HG03025 (cell line): Measurements from ENCODE around the gene OR13C9.
"Not testable (repeated sequence)": the region's sequence is repeated elsewhere in the genome, so short reads cannot be mapped to it uniquely, and the experiment has no call there.

ENCODE experiments used
- ATAC-seq: cut with Tn5 transposase; IDR thresholded peaks from one replicate; pipeline ENCODE4 v1.9.1; 2021; ENCODE audit warnings: mild to moderate bottlenecking, moderate library complexity; ENCODE audit not compliant: unreplicated experiment, low FRiP score

The OR13C9 gene, protein sequence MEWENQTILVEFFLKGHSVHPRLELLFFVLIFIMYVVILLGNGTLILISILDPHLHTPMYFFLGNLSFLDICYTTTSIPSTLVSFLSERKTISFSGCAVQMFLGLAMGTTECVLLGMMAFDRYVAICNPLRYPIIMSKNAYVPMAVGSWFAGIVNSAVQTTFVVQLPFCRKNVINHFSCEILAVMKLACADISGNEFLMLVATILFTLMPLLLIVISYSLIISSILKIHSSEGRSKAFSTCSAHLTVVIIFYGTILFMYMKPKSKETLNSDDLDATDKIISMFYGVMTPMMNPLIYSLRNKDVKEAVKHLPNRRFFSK

DNA sequence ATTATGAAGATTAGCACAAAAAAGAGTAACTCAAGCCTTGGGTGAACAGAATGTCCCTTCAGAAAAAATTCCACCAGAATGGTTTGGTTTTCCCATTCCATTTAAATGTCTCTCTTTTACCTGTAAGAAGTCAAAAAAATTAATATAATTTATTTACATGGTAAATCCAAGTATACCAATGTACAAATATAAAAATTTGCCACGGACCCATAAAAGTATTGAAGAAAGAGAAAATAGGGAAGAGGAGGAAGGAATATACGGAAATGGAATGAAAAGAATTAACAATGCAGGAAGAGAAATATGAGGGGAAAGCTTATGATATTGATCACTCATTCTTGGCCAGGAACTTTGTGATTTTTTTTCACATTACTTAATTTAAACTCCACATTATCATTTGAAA, at the start of gene OR13C9:
Gene OR13C9, minus strand, starts transcription at position 101 of the 400 bp plus-strand sequence. Its CDS starts 0 bp downstream, at position 101.
- no peak for ATAC-seq

DNA sequence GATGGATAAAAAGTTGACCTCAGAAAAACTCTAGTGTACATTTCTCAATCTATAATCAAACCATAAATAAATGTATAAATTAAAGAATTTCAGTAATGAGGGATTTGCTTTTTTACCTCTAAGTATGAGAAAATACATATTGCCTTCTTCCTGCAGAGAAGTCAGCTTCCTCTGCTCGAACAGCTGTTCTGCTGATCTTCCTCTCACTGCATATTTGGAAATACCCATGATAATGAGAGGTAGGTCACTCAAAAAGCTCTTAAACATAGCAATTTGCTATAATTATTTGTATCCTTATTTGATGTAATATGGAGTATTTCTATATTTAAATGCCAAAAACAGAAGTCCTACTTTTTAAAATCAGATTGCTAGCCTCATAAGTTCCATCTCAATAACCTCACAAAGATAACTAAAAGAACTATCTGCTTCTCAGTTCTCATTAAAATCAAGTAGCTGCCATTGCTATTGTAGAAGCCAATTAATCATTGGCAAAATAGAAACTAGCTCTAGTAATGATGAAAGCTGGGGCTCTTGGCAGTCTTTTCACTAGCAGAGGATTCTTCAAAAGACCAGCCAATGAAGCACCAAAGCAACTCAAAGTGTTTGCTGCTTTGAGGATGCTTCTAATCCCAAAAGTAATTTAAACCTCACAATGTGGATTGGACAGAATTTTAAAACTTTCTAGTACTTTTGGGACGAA, 40.6 kb upstream of the OR13C9 start:
- ATAC-seq = no peak

DNA sequence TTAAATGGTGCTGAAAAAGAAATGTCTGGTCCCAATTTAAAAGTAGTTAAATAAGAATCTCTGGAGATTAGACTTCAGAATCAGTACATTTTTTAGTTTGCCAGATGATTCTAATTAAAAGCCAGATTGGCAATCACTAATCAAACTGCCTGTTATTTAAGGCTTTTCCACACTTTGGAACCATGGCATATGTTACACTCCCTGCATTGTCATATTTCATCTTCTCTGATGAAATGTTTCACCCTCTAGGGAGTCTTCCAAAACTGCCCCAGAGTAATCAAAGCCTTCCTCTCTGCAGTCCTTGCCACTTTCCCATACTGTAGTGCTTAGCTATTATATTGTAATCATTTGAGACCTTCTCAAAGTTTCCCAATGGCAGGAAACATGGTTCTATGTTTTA, 17.5 kb upstream of the OR13C9 start:
- no peak for ATAC-seq

DNA sequence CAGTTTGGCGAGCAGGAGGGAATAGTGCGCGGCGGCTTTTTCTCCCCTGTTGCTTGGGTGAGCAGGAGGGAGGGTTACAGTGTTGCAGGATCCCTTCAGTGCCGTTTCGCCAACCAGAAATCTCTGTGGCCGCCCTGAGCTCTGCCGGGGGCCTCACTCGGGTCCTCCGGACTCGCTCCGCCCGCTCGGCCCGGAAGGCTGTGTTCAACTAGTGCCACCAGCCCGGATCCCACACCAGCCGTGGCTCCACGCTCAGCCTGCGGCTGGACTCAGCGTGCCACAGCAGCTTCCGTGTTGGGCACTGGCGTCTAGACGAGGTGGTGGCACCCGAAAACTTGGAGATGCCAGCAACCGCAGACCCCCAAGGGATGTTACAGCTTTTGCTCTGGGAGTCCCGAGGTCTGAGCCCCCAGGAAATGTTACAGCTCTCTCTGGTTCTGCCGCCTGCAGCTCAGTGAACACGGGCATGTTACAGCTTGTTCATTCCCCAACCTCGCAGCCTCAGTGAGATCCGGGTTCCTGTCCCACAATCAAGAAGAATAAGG, 16.0 kb upstream of the OR13C9 start:
- ATAC-seq = no peak

DNA sequence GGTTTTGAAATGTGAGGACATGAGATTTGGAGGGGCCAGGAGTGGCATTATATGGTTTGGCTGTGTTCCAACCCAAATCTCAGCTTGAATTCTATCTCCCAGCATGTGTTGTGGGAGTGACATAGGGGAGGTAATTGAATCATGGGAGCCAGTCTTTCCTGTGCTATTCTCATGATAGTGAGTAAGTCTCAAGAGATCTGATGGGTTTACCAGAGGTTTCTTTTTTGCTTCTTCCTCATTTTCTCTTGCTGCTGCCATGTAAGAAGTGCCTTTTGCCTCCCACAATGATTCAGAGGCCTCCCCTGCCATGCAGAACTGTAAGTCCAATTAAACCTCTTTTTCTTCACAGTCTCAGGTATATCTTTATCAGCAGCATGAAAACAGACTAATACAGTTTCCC, 8.0 kb upstream of the OR13C9 start:
- not testable (repeated sequence) for ATAC-seq

DNA sequence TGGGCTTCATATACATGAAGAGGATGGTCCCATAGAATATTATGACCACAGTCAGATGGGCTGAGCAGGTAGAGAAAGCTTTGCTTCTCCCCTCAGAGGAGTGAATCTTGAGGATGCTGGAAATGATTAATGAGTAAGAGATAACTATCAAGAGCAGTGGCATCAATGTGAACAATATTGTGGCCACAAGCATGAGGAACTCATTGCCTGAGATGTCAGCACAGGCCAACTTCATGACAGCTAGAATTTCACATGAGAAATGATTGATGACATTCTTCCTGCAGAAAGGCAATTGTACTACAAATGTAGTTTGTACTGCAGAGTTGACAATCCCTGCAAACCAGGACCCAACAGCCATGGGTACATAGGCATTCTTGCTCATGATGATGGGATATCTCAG, 586 bp downstream of the OR13C9 start:
- ATAC-seq = no peak

DNA sequence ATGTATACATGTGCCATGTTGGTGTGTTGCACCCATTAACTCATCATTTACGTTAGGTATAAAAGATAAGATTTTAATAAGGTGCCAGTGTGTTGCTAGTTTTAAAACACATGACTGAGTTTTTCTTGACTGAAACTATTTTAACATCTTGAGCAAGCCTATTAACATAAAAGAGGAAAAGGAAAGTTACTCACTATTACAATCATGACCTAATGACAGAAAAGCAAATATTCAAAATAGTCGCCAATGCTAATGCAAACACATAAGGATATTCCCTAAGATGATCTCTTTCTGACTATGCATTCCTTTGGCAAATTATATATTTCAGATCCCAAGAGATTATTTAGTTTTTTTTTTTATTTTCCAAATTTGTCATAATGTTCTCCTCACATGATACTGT, 6.8 kb downstream of the OR13C9 start:
- ATAC-seq = no peak

DNA sequence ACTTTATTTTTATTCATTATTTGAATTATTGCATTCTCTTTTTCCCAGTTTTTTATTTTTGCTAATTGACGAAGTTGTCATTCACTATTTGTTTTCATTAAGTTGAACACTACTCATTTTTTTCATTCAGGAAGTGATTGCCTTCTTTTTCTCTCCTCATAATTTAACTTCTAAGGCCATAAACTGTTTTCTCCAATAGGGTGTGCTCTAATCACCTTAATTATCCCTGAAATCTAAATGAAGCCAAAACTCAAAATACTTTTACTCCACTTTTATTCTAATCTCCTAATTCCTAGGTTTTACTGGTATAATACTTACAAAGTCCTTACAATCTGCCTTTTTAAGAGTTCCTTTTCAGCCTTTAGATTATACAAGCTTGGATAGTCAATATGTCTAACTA, 9.7 kb downstream of the OR13C9 start:
- ATAC-seq = no peak

DNA sequence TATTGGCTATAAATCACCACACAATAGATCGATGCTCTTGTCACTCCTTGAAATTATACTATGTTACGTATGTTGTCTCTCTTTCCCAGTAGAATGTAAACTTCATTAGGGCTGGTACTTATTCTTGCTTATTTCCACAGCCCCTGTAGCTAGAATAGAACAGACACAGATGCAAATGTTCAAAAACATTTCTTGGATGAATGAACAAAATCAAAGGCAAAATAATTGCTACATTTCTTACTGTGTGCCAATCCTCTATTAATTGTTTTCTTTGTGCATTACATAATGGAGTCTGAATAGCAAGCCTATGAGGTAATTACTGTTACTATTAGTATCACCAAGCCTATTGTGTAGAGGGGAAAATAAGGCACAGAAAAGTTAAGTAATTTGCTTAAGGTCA, 11.9 kb downstream of the OR13C9 start:
- no peak for ATAC-seq

DNA sequence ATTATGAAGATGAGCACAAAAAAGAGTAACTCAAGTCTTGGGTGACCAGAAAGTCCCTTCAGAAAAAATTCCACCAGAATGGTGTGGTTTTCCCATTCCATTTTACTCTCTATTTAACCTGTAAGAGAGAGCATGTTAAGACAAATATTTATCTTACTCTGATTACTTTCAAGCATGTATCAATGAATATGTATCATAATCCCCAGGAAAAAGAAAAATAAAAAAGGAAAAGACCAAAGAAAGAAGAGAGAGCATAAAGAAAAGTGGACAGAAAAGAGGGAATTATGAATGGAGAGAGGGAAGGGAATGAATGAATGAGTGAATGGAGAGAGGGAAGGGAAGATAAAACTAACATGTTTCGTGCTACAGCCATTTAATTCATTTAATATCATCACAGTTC, 12.5 kb downstream of the OR13C9 start, which contains the start of gene OR13C2:
Gene OR13C2, minus strand, starts transcription at position 101 of the 400 bp plus-strand sequence. Its CDS starts 0 bp downstream, at position 101.
- ATAC-seq = not testable (repeated sequence)

DNA sequence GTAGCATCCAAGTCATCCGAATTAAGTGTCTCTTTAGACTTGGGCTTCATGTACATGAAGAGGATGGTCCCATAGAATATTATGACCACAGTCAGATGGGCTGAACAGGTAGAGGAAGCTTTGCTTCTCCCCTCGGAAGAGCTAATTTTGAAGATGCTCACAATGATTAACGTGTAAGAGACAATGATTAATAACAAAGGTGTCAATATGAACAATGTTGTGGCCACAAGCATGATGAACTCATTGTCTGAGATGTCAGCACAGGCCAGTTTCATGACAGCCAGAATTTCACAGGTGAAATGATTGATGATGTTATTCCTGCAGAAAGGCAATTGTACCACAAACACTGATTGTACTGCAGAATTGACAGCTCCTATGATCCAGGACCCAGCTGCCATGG, 13.2 kb downstream of the OR13C9 start:
- ATAC-seq = no peak

DNA sequence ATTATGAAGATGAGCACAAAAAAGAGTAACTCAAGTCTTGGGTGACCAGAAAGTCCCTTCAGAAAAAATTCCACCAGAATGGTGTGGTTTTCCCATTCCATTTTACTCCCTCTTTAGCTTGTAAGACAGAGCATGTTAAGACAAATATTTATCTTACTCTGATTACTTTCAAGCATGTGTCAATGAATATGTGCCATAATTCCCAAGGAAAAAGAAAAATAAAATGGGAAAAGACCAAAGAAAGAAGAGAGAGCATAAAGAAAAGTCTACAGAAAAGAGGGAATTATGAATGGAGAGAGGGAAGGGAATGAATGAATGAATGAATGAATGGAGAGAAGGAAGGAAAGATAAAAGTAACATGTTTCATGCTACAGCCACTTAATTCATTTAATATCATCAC, 18.7 kb downstream of the OR13C9 start, which contains the start of gene OR13C5:
Gene OR13C5, minus strand, starts transcription at position 101 of the 400 bp plus-strand sequence. Its CDS starts 0 bp downstream, at position 101.
- not testable (repeated sequence) for ATAC-seq

DNA sequence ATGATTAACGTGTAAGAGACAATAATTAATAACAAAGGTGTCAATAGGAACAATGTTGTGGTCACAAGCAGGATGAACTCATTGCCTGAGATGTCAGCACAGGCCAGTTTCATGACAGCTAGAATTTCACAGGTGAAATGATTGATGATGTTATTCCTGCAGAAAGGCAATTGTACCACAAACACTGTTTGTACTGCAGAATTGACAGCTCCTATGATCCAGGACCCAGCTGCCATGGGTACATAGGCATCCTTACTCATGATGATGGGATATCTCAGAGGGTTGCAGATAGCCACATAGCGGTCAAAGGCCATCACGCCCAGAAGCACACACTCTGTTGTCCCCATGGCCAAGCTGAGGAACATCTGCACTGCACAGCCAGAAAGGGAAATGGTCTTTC, 19.3 kb downstream of the OR13C9 start:
- ATAC-seq = not testable (repeated sequence)

DNA sequence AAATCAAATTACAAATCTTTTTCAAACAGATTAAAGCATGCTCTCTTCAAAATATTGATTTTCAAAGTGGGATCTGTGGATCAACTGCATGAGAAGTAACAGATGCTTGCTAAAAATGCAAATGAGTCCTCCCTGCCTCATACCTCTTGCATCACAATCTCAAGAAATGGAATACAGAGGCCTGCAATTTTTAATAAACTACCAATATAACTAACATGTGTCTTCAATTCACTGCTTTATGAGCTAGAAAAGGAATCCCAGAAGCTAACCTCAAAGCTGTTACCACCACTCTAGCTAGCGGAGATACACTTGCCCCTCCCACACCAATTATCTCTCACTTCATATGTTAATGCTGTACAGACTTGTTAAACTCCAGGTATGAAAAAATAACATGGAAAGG, 28.4 kb downstream of the OR13C9 start:
- no peak for ATAC-seq

DNA sequence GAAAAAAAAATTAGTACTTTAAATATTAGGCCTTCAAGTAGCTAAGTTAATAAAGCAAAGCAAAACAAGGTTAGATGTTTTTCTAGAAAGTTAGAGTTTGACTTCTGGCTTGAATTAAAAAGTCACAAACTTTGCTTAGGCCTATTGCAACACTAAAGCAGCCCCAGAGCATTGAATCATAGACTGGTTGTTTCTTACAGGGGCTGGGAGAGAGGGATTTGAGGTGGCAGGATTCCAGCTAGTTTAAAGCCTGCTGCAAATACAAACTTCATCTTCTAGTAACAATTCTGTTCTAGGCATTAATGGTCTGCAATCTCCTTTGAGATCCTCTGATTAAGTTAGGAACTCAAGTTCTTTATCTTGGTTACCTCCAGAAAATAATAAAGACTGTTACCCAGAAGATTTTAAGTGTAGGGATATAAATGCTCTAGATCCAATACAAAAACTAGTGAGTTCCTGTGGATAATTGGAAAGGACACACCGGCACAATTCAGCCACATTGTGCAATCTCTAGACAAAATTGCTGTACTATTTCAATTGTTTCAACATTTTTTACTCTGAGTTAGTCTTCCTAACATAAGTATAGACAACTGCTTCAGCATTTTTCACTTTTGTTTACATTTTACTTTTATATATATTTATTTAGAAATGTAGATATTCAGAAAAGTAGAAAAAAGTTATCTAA, 31.4 kb downstream of the OR13C9 start:
- no peak for ATAC-seq

DNA sequence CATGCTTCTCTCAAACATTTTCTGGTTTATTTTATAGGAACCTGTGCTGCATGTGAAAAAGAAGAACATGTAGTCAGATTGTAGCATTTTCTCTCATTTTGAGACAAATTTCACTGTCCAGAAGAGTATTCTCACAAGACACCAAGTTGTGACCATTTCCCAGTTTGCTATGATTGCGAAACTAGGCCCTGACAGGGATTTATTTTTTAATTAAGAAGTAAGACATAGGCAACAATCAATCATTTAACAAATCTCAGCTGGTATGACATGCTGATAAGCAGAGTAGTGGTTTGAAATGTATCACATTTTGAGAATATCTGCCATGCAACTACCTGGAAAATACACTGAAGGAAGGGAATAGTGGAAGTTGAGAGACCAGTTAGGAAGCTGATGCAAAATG, 37.4 kb downstream of the OR13C9 start:
- ATAC-seq = no peak

DNA sequence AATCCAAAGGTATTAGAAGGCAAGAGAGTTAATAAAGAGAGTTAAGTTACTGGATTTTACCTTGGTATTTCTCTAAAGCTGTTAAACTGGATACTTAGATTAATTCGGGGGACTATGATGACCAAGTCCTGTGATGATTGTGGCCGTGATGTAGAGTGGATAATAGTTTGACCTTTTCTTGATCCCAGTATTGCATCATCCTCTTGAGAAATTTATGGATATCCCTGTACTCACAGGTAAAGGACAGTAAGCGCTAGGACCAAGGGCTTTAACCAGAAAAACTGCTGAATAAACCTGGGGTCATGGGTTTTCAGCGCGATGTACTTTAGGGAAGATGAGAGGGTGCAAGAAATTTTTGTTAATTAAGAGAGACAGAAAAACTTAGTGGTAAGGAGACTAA, 40.7 kb downstream of the OR13C9 start:
- no peak for ATAC-seq

DNA sequence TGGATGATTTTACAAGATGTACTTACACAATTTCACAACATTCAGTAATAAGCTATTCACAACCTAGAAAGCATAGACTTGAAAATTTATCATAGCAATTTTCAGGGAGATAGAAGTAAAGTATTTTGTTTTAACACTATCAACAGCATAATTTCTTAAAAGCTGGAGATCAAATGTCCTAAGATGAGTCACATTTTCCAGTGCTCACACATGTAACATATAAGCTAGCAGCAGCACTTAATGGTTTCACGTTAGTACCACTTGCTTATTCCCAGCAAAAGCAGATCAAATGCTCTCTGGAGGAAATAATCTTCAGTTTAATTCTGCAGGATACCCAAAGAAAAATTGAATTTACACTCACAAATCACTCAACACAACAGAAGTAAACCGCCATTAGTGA, 42.5 kb downstream of the OR13C9 start:
- no peak for ATAC-seq

DNA sequence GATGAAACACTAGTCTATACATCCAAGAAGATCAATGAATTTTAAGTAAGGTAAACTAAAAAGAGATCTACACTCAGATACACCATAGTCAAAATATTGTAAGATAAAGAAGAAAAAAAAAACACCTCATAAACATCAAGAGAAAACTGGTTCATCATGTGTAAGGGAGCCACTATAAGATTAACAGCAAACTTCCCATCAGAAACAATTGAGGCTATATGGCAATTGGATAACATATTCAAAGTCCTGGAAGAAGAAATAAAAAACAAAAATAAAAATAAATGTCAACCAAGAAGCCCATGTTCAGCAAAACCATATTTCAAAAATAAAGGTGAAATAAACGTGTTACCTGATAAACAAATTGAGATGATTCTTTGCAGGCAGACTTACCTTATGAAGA, 45.4 kb downstream of the OR13C9 start:
- no peak for ATAC-seq

DNA sequence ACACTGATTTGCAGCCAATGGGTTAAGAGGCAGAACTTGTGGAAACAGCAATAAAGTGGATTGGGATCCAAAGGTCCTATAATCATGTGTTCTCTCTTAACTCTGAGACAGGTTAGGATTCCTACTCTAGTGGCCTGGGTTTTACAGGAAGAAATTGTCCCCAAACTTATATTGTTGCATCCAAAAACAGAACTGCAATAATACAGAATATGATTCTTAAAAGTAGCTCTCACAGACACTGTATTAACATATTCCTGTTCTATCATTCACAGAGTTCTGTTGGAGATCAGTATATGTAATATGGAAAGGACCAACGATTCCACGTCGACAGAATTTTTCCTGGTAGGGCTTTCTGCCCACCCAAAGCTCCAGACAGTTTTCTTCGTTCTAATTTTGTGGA, 49.1 kb downstream of the OR13C9 start, which contains the start of gene OR13C8:
Gene OR13C8, plus strand, starts transcription at position 301 of the 400 bp plus-strand sequence. Its CDS starts 0 bp downstream, at position 301.
- ATAC-seq = no peak
